ENCODE results near the gene TSC22D4.
A peak's percentile ranks its signal among the peaks of the same experiment; 100 is the strongest.
"Not testable (repeated sequence)": the region's sequence is repeated elsewhere in the genome, so short reads cannot be mapped to it uniquely, and the experiment has no call there.

TSC22D4 gene

DNA sequence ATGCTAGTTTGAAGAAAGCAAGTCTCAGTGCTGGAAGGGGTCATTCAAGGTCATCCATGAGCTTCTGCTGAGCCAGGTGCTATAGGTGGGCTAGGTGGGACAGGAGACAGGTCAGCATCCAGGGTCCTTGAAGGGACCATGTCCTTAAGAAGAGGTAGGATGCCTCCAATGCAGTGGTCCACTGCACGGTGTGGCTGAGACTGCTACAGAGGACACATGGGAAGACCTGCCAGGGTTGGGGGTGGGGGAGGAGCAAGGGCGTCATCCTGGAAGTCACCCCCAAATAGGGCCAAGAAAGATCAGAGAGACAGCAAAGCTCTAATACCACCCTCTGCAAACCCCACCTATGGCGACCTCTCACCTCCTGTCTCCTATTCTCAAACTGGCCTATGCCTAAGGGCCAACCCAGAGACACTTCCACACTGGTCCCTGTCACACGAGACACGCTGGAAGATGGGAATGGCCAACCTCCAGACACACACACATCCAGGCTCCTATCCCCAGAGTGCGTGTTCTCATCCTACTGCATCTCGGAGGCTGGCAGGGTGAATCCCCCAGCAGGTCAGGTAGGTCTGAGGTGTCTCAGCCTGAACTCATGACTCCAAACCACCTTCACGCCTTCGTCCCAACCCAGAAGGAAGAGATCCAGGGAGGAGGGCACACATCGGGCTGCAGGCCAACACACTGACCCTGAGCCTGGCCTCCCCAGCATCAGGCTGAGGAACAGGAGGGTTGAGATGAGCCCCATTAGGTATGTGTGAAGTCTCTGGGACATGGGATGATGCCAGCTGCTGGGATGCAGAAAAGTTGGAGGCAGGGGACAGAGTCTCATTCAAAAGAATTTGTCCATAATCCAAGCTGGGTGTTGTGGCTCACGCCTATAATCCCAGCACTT lies 37.1 kb downstream of the TSC22D4 start:
- no peak for DNase-seq (ENCODE audit: low read depth)
- TF ChIP-seq, protein P1, sequence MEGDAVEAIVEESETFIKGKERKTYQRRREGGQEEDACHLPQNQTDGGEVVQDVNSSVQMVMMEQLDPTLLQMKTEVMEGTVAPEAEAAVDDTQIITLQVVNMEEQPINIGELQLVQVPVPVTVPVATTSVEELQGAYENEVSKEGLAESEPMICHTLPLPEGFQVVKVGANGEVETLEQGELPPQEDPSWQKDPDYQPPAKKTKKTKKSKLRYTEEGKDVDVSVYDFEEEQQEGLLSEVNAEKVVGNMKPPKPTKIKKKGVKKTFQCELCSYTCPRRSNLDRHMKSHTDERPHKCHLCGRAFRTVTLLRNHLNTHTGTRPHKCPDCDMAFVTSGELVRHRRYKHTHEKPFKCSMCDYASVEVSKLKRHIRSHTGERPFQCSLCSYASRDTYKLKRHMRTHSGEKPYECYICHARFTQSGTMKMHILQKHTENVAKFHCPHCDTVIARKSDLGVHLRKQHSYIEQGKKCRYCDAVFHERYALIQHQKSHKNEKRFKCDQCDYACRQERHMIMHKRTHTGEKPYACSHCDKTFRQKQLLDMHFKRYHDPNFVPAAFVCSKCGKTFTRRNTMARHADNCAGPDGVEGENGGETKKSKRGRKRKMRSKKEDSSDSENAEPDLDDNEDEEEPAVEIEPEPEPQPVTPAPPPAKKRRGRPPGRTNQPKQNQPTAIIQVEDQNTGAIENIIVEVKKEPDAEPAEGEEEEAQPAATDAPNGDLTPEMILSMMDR (IDR thresholded peaks at IDR 0.05; ENCODE audit: low read depth, low read length, missing control alignments), result no peak
- H3K4me3 ChIP-seq (ENCODE audit: low read depth, low read length), result no peak overlapping the region
- in situ Hi-C loops (cut with HindIII; ENCODE audit: low sequenced_read_pairs), result no loop called here

DNA sequence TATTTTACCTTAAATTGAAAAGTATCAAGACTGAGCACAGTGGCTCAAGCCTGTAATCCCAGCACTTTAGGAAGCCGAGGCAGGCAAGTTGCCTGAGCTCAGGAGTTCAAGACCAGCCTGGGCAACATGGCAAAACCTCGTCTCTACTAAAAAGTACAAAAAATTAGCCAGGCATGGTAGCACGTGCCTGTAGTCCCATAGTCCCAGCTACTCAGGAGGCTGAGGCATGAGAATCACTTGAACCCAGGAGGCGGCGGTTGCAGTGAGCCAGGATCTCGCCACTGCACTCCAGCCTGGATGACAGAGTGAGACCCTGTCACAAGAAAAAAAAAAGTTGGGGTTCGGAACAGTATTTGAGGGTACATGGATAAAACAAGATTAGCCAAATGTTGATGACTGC lies 39.8 kb downstream of the TSC22D4 start:
- DNase-seq (ENCODE audit: low read depth); in situ Hi-C loops (cut with HindIII; ENCODE audit: low sequenced_read_pairs); H3K4me3 ChIP-seq (ENCODE audit: low read depth, low read length): not testable (repeated sequence)

DNA sequence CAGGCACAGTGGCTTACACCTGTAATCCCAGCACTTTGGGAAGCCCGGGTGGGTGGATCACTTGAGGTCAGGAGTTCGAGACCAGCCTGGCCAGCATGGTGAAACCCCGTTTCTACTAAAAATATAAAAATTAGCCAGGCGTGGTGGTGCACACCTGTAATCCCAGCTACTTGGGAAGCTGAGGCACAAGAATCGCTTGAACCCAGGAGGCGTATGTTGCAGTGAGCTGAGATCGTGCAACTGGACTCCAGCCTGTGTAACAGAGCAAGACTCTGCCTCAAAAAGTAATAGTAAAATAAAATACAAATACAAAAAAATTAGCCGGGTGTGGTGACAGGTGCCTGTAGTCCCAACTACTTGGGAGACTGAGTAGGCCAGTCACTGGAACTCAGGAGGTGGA lies 40.3 kb downstream of the TSC22D4 start:
- H3K4me3 ChIP-seq (ENCODE audit: low read depth, low read length); DNase-seq (ENCODE audit: low read depth); in situ Hi-C loops (cut with HindIII; ENCODE audit: low sequenced_read_pairs): not testable (repeated sequence)

DNA sequence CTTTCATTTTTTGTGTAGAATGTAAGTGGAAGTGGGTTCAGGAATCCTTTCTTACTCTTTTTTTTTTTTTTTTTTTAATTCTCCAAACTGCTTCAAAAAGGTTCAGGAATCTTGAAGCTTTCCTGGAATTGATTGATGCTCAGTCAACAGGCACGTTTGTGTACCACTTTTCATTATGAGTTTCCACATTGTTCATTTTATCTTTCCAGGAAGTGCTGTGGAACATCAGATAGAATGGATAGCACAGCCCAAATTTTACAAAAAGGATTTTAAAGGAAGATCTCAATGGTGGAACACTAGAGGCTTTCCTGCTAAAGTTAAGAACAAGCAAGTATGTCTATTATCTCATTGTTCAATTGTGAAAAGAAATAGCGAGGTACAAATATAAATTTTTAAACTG lies 40.8 kb downstream of the TSC22D4 start:
- H3K4me3 ChIP-seq (ENCODE audit: low read depth, low read length), result no peak overlapping the region
- DNase-seq (ENCODE audit: low read depth), result no peak
- TF ChIP-seq, protein P1 (IDR thresholded peaks at IDR 0.05; ENCODE audit: low read depth, low read length, missing control alignments), result no peak
- in situ Hi-C loops (cut with HindIII; ENCODE audit: low sequenced_read_pairs), result no loop called here

DNA sequence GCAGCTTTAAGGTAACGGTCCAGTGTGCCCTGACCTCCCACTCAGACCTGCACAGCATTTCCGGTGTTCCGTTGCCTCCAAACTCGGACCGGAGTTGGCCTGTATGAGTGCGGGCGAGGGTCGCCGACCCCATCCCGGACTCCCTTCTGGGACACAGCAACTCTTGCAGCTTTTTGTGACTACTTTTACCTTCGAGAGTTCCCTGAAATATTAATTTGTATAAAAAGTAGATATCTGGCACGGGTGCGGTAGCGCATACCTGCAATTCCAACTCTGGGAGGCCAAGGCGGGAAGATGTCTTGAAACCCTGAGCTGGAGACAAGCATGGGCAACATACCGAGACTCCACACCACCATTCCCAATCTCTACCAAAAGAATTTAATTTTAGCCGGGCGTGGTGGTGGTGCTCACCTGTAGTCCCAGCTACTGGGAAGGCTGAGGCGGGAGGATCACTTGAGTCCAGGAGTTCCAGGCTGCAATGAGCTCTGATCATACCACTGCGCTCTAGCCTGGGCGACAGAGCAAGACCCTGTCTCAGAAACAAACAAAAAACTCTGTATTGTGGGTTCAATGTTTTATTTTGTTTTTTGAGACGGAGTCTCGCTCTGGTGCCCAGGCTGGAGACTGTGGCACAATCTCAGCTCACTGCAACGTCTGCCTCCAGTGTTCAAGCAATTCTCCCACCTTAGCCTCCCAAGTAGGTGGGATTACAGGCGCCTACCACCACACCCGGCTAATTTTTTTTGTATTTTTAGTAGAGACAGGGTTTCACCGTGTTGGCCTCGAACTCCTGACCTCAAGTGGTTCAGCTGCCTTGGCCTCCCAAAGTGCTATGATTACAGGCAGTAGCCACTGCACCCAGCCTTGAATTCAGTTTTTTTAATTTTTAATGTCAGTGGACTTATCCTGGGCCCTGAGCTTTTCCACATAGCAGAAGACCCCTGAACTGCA lies 41.6 kb downstream of the TSC22D4 start:
- TF ChIP-seq, protein P1 (IDR thresholded peaks at IDR 0.05; ENCODE audit: low read depth, low read length, missing control alignments), result no peak
- no peak overlapping the region for H3K4me3 ChIP-seq (ENCODE audit: low read depth, low read length)
- in situ Hi-C loops (cut with HindIII; ENCODE audit: low sequenced_read_pairs), result no loop called here
- DNase-seq (ENCODE audit: low read depth), result no peak

DNA sequence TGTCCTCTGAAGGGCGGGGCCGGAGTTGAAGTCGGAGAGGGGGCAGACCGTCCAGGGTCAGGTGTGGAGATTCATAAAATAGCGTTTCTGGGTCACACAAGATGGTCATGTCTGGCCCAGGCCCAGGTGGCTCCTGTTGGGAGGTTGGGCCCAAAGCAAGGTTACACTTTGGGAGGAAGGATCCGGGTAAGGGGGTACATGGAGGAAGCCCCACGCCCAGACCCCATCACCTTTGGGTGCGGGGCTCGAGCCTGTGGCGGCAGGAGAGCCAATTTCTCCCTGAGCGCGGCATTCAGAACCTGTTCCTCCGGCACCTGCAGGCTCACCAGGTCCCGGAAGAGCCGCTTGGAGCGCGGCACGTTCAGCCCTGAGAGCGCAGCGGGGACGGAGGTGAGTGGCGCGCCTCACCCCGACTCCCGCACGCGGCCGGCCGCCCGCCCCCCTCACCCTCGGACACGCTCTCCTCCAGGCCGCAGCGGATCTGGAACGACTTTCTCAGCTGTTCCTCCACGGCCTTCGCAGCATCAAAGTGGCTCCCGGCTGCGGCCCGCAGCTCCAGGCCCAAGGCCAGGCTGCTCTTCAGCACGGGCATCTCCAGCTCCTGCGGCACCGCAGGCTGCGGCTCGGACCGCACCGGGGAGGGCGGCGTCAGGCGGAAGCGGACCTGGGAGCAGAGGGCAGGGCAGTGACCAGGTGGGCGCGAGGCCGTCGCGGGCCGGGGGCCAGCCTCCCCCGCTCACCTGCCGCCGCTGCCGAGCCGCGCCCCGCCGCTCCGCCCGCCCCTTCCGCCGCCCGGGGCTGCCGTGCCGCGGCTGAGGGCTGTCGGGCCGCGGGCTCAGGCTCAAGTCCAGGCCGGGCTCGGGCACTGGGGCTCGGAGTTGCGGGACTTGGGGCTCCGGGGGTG lies 43.4 kb downstream of the TSC22D4 start:
- in situ Hi-C loops (cut with HindIII; ENCODE audit: low sequenced_read_pairs), result no loop called here
- H3K4me3 ChIP-seq (ENCODE audit: low read depth, low read length), result peak overlapping the region; percentile 77
- no peak for DNase-seq (ENCODE audit: low read depth)

More for the DNA sequence above, 43.4 kb downstream of the TSC22D4 start:
- TF ChIP-seq, protein P1 (IDR thresholded peaks at IDR 0.05; ENCODE audit: low read depth, low read length, missing control alignments), result no peak

Measured in astrocyte of the cerebellum (primary cell).